ENCODE data around the gene PDK4. TPM values are rescaled to one million over a fixed set of nuclear protein-coding genes. Genes with fewer than 3 reads are reported as not detected.

Gene PDK4
- total and polyA plus RNA-seq, 11 donors, result 45.6 to 4,362 (median 173) TPM

- Histone ChIP-seq H3K36me3 (no peaks in the 10 kb centered on the region), H3K4me3 (no peak overlapping the region), H3K27ac (no peak overlapping the region), H3K27me3 (no peaks in the 10 kb centered on the region), H3K4me1 (no peaks in the 10 kb centered on the region), H3K9me3 (peaks cover 0 to 13% (median 0%) of the 10 kb centered on the region in 12 donors)
- no peak for TF ChIP-seq POLR2A (IDR thresholded peaks at IDR 0.05)
- no peak for TF ChIP-seq CTCF (IDR thresholded peaks at IDR 0.05)
- 86 to 95% (median 88%) methylated on average over 2 of the region's 2 CpGs for WGBS, 4 donors
- intact Hi-C loops (cut with DNase I), result no loop called here
- DNase-seq (no peak), ATAC-seq (no peak)
These were observed 26.6 kb downstream of the PDK4 start for GRCh38 chr7:95569720-95570119.

GRCh38 chr7:95560674-95561073, 35.6 kb downstream of the PDK4 start:
- Histone ChIP-seq H3K9me3 (peaks cover 0 to 6% (median 0%) of the 10 kb centered on the region in 12 donors), H3K4me1 (no peaks in the 10 kb centered on the region), H3K27me3 (no peaks in the 10 kb centered on the region), H3K4me3 (no peak overlapping the region), H3K27ac (no peak overlapping the region), H3K36me3 (no peaks in the 10 kb centered on the region)
- no peak for DNase-seq
- ATAC-seq, result no peak
- TF ChIP-seq CTCF (IDR thresholded peaks at IDR 0.05), result no peak
- no peak for TF ChIP-seq POLR2A (IDR thresholded peaks at IDR 0.05)
- intact Hi-C loops (cut with DNase I), result no loop called here
- whole genome bisulfite sequencing, 4 donors, result 86 to 93% (median 90%) methylated on average over 2 of the region's 2 CpGs

GRCh38 chr7:95558864-95559263, 37.5 kb downstream of the PDK4 start:
- ATAC-seq, result no peak

GRCh38 chr7:95556777-95557176, 39.5 kb downstream of the PDK4 start:
- no peaks in the 10 kb centered on the region for H3K9me3 ChIP-seq
- TF ChIP-seq POLR2A (IDR thresholded peaks at IDR 0.05) (no peak), CTCF (IDR thresholded peaks at IDR 0.05) (no peak)
- no peaks in the 10 kb centered on the region for H3K4me1 ChIP-seq
- 88 to 95% (median 94%) methylated on average over 2 of the region's 2 CpGs for WGBS, 4 donors
- no peak overlapping the region for H3K4me3 ChIP-seq
- no peaks in the 10 kb centered on the region for H3K27me3 ChIP-seq
- DNase-seq (no peak), ATAC-seq (no peak)
- intact Hi-C loops (cut with DNase I), result no loop called here
- H3K36me3 ChIP-seq, result no peaks in the 10 kb centered on the region
- H3K27ac ChIP-seq, result no peak overlapping the region

More at GRCh38 chr7:95558864-95559263, 37.5 kb downstream of the PDK4 start:
- Histone ChIP-seq H3K4me3 (no peak overlapping the region), H3K36me3 (no peaks in the 10 kb centered on the region), H3K9me3 (peaks cover 0 to 6% (median 0%) of the 10 kb centered on the region in 12 donors), H3K4me1 (no peaks in the 10 kb centered on the region), H3K27me3 (no peaks in the 10 kb centered on the region), H3K27ac (no peak overlapping the region)
- WGBS, 4 donors, result 61 to 79% (median 75%) methylated on average over 3 of the region's 3 CpGs
- intact Hi-C loops (cut with DNase I), result no loop called here
- DNase-seq, result no peak
- no peak for TF ChIP-seq POLR2A (IDR thresholded peaks at IDR 0.05)
- TF ChIP-seq CTCF (IDR thresholded peaks at IDR 0.05), result no peak

Data from heart left ventricle (tissue), 16 donors.